C4-2B (cell line): ENCODE results near the gene ABCF2.

Experiments used
- H3K27ac ChIP-seq: fragments of 450-650 bp; 2 replicates; pipeline ENCODE4 v1.5.1; 2017
- ZFX ChIP-seq: fragments of 450-650 bp; IDR thresholded peaks from 2 replicates; pipeline ENCODE4 v1.6.1; 2017
- TF ChIP-seq, protein P1 (sequence below): fragments of 450-650 bp; conservative IDR thresholded peaks from 2 replicates; pipeline ENCODE4 v1.5.1; 2017; ENCODE audit warnings: mild to moderate bottlenecking

Gene ABCF2

DNA sequence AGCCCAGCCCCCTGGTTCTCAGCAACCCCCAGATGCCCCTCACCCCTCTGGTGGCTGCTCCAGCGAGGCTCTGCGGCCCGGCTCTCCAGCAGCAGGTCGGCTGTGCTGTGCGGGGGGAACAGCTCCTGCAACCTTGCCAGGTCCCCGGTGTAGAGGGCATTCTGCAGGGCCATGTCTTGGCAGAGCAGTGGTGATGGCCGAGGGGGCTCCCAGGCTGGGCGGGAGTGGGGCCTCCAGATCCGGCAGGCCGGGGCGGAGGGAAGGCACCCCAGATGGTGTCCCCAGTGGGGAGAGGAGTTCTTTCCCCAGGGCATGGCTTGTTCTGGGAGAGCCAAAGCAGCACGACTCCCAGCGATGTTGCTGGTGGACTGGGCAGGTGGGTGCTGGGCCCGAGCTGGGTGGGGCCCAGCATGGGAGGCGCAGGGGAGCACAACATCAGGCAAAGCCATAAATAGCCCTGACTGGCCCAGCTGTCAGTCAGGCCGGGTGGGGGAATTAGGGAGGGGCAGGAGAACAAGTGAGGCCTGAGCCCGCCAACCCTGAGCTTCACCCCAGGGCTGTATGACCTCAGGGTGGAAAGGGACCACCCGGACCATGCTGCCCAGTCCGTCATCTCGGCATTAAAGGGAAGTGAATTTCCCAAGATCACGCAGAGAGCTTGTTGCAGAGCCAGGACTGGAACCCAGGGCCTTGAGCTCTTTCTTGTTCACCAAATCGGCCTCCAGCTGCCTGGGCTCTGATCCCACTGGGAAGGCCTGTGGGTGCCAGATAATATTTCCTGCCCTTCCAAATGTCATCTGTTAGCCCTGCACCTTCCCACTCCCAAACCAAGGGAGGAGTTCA, 39.4 kb downstream of the ABCF2 start:
- TF ChIP-seq ZFX: no peak
- TF ChIP-seq, protein P1, sequence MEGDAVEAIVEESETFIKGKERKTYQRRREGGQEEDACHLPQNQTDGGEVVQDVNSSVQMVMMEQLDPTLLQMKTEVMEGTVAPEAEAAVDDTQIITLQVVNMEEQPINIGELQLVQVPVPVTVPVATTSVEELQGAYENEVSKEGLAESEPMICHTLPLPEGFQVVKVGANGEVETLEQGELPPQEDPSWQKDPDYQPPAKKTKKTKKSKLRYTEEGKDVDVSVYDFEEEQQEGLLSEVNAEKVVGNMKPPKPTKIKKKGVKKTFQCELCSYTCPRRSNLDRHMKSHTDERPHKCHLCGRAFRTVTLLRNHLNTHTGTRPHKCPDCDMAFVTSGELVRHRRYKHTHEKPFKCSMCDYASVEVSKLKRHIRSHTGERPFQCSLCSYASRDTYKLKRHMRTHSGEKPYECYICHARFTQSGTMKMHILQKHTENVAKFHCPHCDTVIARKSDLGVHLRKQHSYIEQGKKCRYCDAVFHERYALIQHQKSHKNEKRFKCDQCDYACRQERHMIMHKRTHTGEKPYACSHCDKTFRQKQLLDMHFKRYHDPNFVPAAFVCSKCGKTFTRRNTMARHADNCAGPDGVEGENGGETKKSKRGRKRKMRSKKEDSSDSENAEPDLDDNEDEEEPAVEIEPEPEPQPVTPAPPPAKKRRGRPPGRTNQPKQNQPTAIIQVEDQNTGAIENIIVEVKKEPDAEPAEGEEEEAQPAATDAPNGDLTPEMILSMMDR: no peak
- no peak overlapping the region for H3K27ac ChIP-seq

DNA sequence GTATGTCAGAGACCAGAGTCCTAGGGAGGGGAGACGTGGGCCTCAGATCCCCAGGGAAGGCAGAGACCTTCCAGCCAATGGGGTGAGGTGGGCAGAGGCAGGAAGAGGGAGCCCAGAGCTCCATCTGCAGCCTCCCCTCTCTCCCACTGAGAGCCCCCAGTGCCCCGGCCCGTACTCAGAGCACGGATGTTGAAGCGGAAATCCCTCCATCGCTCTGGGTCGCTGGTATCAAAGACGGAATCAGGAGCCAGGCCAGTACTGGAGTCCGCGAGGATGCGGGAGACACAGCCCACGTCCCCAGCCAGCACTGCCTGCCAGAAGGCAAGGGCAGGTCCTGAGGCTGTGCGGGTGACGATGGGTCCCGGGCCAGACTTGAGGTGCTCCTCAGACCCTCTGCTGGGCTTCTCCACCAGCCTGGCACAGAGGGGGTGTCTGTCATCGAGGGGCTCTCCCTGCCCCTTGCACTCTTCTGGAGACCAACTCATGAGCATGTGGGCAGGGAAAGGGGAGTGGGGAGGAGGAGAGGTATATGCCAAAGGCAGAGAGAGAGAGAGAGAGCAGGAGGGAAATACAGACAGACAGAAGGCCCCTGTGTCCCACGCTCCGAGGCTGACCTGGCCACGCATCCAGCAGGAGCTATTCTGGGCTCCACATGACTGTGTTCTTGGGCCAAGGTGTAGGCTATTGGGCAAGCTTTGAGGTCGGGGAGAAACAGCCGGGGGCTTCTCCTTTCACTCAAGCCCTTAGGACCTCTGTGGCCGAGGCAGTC, 40.2 kb downstream of the ABCF2 start, which contains the start of gene ASB10:
TSS of gene ASB10 (minus strand) at position 611 of the 769 bp plus-strand sequence. CDS start at position 491, 120 bp downstream.
- no peak within 1 kb of the TSS for H3K27ac ChIP-seq
- TF ChIP-seq, protein P1: no peak
- TF ChIP-seq ZFX: no peak

DNA sequence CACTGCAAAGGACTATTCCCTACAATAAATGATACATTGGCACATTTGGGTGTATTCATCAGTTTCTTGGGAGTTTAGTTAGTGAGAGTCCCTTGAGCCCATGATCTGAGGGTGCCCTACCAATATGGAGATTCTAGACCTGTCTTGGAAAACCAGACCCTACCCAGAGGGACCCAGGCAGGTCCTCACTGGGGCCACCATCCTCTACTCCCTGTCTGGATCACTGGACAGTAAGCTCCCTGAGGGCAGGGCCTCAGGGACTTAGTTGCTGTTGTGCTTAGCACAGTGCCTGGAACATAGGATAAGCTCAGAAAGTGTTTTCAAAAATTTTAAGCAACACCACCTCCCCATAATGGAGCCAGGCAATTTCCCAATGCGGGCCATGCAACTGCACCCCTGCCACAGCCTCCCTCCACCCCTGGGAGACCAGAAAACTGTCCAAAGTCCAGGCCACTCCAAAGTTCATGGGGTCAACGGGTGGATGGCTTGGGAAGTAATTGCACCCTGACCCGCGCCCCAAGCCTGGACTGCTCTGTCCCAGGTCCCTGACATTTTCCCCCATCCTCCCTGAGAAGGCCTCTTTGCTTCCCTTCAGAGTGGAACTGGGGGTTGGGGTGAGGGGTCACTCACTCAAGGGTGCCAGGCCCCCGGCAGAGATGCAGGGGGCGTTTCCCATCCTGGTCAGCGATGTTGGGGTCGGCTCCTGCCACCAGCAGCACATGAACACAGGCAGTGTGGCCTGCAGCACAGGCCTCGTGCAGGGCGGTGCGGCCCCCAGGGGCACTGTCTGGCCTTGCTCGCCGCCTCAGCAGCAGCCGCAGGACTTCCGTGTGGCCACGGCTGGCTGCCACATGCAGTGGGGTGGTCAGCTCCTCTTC, 41.0 kb downstream of the ABCF2 start:
- H3K27ac ChIP-seq: no peak overlapping the region
- TF ChIP-seq ZFX: no peak
- TF ChIP-seq, protein P1: no peak

DNA sequence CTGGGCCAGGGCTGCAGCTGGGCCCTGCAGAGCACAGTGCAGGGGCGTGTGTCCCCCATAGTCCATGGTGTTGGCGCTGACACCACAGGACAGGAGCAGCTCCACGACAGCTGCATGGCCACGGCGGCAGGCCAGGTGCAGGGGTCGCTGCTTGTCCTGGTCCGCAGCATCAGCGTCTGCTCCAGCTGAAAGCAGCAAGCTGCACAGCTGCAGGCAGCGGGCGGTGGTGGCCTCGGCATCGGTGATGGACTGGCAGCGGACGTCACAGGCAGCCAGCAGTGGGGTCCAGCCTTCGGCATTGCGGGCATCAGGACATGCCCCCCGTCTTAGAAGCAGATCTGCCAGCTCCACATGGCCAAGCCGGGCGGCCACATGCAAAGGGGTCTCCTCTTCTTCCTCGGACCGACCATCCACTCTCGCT, 46.0 kb downstream of the ABCF2 start:
- H3K27ac ChIP-seq: no peak overlapping the region
- TF ChIP-seq, protein P1: no peak
- no peak for TF ChIP-seq ZFX

DNA sequence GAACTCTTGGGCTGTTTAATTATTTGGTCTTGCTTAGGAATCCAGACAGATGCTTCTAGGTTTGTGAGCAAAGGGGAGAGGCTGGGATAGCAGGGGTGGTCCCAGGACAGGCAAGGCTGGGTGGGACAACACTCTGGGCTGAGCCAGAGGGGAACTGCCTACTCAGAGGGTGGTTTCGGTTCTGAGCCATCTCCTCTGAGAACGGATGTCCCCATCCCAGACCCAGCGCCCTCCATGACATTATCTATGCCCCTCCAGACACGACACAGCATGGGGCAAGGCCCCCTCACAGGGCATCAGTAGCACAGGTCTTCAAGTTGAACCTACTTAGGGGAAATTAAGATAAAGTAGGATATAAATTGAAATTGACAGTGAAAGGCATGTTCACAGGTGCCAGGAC, 47.1 kb downstream of the ABCF2 start:
- TF ChIP-seq, protein P1: no peak
- no peak for TF ChIP-seq ZFX
- H3K27ac ChIP-seq: no peak overlapping the region

DNA sequence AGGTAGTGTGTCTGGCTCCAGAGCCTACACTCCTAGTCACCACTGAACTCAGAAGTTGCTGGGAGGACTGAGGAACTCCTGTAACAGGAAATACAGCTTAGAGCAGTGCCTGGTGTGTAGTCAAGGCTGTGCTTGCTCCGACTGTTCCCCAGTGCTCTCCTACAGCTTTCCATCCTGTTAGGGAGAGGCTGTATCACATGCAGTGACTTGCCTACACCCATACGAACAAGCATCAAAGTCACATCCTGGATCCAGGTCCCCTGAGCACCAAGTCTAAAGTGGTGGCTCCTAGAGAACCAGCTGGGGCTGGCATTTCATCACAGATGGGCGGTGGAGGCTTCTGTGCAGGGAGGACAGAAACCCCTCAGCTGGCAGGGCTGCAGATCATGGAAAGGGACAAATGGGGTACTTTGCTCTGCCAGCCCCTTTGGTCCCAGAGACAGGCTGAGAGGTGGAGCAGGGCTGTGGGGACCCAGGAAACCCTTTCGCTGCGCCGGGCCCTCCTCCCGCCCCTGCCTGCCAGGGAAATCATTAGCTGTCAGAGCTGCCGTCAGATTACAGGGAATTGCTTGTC, 47.6 kb downstream of the ABCF2 start:
- TF ChIP-seq, protein P1: no peak
- no peak for TF ChIP-seq ZFX
- no peak overlapping the region for H3K27ac ChIP-seq
